Body of pancreas (tissue), 4 donors: ENCODE data around the gene MYBPC3. TPM values are rescaled to one million over a fixed set of nuclear protein-coding genes. Genes with fewer than 3 reads are reported as not detected.
A peak's percentile ranks its signal among the peaks of the same experiment; 100 is the strongest.

Experiments
- ATAC-seq: fragments of 150-250 bp; one replicate; pipeline ENCODE4 v1.9.1; 2016
- DNase-seq, 4 donors: peaks; one replicate each; pipeline ENCODE4 v3.0.0-alpha.2; 2019
- H3K27ac ChIP-seq, 4 donors: fragments of 200-600 bp; sonication (generic); 1 replicate in 3 of 4; 2 replicates in 1 of 4; pipeline versions ENCODE4 v1.5.1 to v1.6.1; 2016 to 2019; ENCODE audit warnings: mild to moderate bottlenecking in 1 of 4, mixed read lengths in 1 of 4, moderate library complexity in 1 of 4
- H3K27me3 ChIP-seq, 2 donors: fragments of 200-600 bp; sonication (generic); one replicate each; pipeline ENCODE4 v1.6.0; 2016; ENCODE audit warnings: mild to moderate bottlenecking in 1 of 2
- H3K36me3 ChIP-seq, 2 donors: fragments of 200-600 bp; sonication (generic); replicated peaks in 1 of 2; 2 replicates each; pipeline ENCODE4 v1.5.1; 2016; ENCODE audit warnings: low read depth in 2 of 2; ENCODE audit not compliant: insufficient read depth in 1 of 2
- H3K4me1 ChIP-seq: fragments of 200-600 bp; sonication (generic); one replicate; pipeline ENCODE4 v1.6.0; 2016
- H3K4me3 ChIP-seq, 2 donors: fragments of 200-600 bp; sonication (generic); 1 replicate in 1 of 2; 2 replicates in 1 of 2; pipeline ENCODE4 v1.5.1; 2016 to 2019
- H3K9me3 ChIP-seq, 3 donors: fragments of 200-600 bp; sonication (generic); 1 replicate in 2 of 3; 2 replicates in 1 of 3; pipeline ENCODE4 v1.5.1; 2016
- CTCF ChIP-seq, 7 experiments: fragments of 450-650 bp in 4 of 7; fragments of 200-600 bp in 3 of 7; sonication (generic) in 3 of 7; IDR thresholded peaks; one replicate each; pipeline ENCODE4 v1.5.1; 2016 to 2019; ENCODE audit warnings: antibody characterized with exemption in 7 of 7
- POLR2A ChIP-seq, 3 donors: fragments of 450-650 bp; IDR thresholded peaks; one replicate each; pipeline ENCODE4 v1.6.1; 2016; ENCODE audit warnings: antibody characterized with exemption in 3 of 3, mild to moderate bottlenecking in 2 of 3
- WGBS, 2 donors: methylation state at CpG; one replicate each; pipeline ENCODE4 v1.1.5; 2017; 5-methylcytosine and 5-hydroxymethylcytosine counted together
- intact Hi-C: fragments of 100-400 bp; cut with DNase I; formaldehyde crosslinking; loops from one replicate; pipeline ENCODE4 v1.15.1; 2023
- total RNA-seq, 2 donors: library from RNA; depleted of rRNA; stranded (reverse); fragments of >200 nt; gene quantifications; one replicate each; pipeline ENCODE4 v1.1.0, GENCODE V29; 2016

MYBPC3 gene
- total RNA-seq, 2 donors from 2014 or later, result not detected

- TF ChIP-seq CTCF (IDR thresholded peaks at IDR 0.05) (no peak), POLR2A (IDR thresholded peaks at IDR 0.05) (no peak)
- ATAC-seq, result peak; percentile 58
Observed at GRCh38 chr11:47305734-47306483, 46.6 kb downstream of the MYBPC3 start.

GRCh38 chr11:47302853-47303252 is 49.6 kb downstream of the MYBPC3 start:
- TF ChIP-seq CTCF (IDR thresholded peaks at IDR 0.05) (no peak), POLR2A (IDR thresholded peaks at IDR 0.05) (no peak)
- H3K27ac ChIP-seq, result no peak overlapping the region
- ATAC-seq (no peak), DNase-seq (no peak)
- no peaks in the 10 kb centered on the region for H3K4me1 ChIP-seq
- WGBS, 2 donors, result 95 to 100% methylated on average over 1 of the region's 1 CpG
- intact Hi-C loops, result no loop called here
- H3K36me3 ChIP-seq, result peaks cover 16 to 33% of the 10 kb centered on the region in 2 donors
- no peak overlapping the region for H3K4me3 ChIP-seq
- no peaks in the 10 kb centered on the region for H3K9me3 ChIP-seq
- H3K27me3 ChIP-seq, result no peaks in the 10 kb centered on the region

More at GRCh38 chr11:47305734-47306483, 46.6 kb downstream of the MYBPC3 start:
- Histone ChIP-seq H3K36me3 (peaks cover 16 to 45% of the 10 kb centered on the region in 2 donors), H3K4me1 (no peaks in the 10 kb centered on the region), H3K27ac (peak overlapping the region in 1 of 4 donors; percentile 13), H3K27me3 (no peaks in the 10 kb centered on the region), H3K4me3 (no peak overlapping the region), H3K9me3 (no peaks in the 10 kb centered on the region)
- WGBS, 2 donors, result 82 to 86% methylated on average over 2 to 3 of the region's 3 CpGs
- intact Hi-C loops, result no loop called here
- peak in 2 of 4 donors; percentile 24 to 27 for DNase-seq

- no peaks in the 10 kb centered on the region for H3K4me1 ChIP-seq
- no peak for ATAC-seq
- no peak overlapping the region for H3K4me3 ChIP-seq
- peaks cover 19 to 34% of the 10 kb centered on the region in 2 donors for H3K36me3 ChIP-seq
- no peak overlapping the region for H3K27ac ChIP-seq
- no peaks in the 10 kb centered on the region for H3K27me3 ChIP-seq
- intact Hi-C loops, result no loop called here
- DNase-seq, result no peak
- no peak for TF ChIP-seq CTCF (IDR thresholded peaks at IDR 0.05)
- no peak for TF ChIP-seq POLR2A (IDR thresholded peaks at IDR 0.05)
- 94 to 97% methylated on average over 3 of the region's 3 CpGs for WGBS, 2 donors
- no peaks in the 10 kb centered on the region for H3K9me3 ChIP-seq
Observed at GRCh38 chr11:47299078-47299477, 53.4 kb downstream of the MYBPC3 start.

DNA sequence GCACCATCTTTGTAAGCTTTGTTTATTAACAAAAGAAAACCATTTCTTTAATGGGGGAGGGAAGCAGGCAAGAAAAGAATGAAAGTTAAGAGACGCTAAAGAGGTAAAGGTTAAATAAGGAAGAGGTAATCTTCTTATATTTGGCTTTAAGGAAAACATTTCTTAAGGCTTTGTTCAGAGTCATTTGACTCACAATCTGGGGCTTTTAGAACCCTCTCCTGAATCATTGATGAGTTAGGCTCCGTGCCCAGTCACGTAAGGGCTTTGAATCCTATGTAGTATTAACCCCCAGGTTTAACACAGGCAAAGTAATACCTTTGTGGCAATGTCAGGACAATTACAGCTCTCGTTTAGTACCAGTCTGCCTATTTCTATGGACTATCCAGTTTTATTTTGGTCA is 56.5 kb downstream of the MYBPC3 start:
- intact Hi-C loops, result no loop called here
- H3K9me3 ChIP-seq, result no peaks in the 10 kb centered on the region
- no peak overlapping the region for H3K4me3 ChIP-seq
- 88 to 92% methylated on average over 4 of the region's 4 CpGs for WGBS, 2 donors
- no peak for ATAC-seq
- no peak for DNase-seq
- no peak overlapping the region for H3K27ac ChIP-seq
- no peaks in the 10 kb centered on the region for H3K4me1 ChIP-seq
- H3K27me3 ChIP-seq, result no peaks in the 10 kb centered on the region
- TF ChIP-seq CTCF (IDR thresholded peaks at IDR 0.05) (no peak), POLR2A (IDR thresholded peaks at IDR 0.05) (no peak)
- H3K36me3 ChIP-seq, result peaks cover 8 to 41% of the 10 kb centered on the region in 2 donors

DNA sequence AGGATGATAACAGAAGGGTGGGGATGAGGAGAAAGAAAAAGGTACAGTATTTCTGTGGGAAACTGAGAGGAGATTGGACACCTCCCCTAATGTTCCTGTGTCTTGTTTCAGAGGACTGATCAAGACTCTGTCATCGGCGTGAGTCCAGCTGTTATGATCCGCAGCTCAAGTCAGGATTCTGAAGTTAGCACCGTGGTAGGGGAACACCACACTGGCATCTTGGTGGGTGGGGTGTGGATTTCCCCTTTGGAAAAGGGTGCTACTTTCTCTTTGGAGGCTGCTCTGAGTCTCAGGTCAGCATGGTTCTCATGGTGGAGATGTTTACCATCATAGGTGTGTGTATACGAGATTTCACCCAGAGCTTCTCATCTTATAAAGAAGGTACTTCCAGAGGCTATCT is 57.1 kb downstream of the MYBPC3 start:
- H3K27ac ChIP-seq, result no peak overlapping the region
- DNase-seq (no peak), ATAC-seq (no peak)
- peaks cover 13 to 47% of the 10 kb centered on the region in 2 donors for H3K36me3 ChIP-seq
- H3K4me3 ChIP-seq, result no peak overlapping the region
- H3K4me1 ChIP-seq, result no peaks in the 10 kb centered on the region
- intact Hi-C loops, result no loop called here
- WGBS, 2 donors, result 90 to 91% methylated on average over 5 of the region's 5 CpGs
- H3K9me3 ChIP-seq, result no peaks in the 10 kb centered on the region
- no peak for TF ChIP-seq CTCF (IDR thresholded peaks at IDR 0.05)
- TF ChIP-seq POLR2A (IDR thresholded peaks at IDR 0.05), result no peak
- H3K27me3 ChIP-seq, result no peaks in the 10 kb centered on the region
